Activated T-cell treated with anti-CD3 and anti-CD28 coated beads, Interleukin-2, amount 50 U/mL, for 24 hours (primary cell): ENCODE data around the gene INSYN1.
"Not testable (repeated sequence)": the region's sequence is repeated elsewhere in the genome, so short reads cannot be mapped to it uniquely, and the experiment has no call there.

Source experiments
- DNase-seq: peaks from one replicate; pipeline ENCODE4 v3.0.0-alpha.2; 2020
- H3K27ac Mint-ChIP-seq: 2 replicates; pipeline ENCODE4 v1.8.0; 2020; ENCODE audit warnings: mild to moderate bottlenecking, mixed read lengths
- H3K27me3 Mint-ChIP-seq: 2 replicates; pipeline ENCODE4 v1.8.0; 2020; ENCODE audit warnings: mixed read lengths
- H3K36me3 Mint-ChIP-seq: 2 replicates; pipeline ENCODE4 v1.8.0; 2020; ENCODE audit warnings: low read depth, mixed read lengths
- H3K4me1 Mint-ChIP-seq: 2 replicates; pipeline ENCODE4 v1.8.0; 2020; ENCODE audit warnings: low read depth, mixed read lengths
- H3K4me3 Mint-ChIP-seq: 2 replicates; pipeline ENCODE4 v1.8.0; 2020; ENCODE audit warnings: mild to moderate bottlenecking, moderate library complexity, mixed read lengths
- H3K9me3 Mint-ChIP-seq: 2 replicates; pipeline ENCODE4 v1.8.0; 2020; ENCODE audit warnings: mixed read lengths

INSYN1 gene

DNA sequence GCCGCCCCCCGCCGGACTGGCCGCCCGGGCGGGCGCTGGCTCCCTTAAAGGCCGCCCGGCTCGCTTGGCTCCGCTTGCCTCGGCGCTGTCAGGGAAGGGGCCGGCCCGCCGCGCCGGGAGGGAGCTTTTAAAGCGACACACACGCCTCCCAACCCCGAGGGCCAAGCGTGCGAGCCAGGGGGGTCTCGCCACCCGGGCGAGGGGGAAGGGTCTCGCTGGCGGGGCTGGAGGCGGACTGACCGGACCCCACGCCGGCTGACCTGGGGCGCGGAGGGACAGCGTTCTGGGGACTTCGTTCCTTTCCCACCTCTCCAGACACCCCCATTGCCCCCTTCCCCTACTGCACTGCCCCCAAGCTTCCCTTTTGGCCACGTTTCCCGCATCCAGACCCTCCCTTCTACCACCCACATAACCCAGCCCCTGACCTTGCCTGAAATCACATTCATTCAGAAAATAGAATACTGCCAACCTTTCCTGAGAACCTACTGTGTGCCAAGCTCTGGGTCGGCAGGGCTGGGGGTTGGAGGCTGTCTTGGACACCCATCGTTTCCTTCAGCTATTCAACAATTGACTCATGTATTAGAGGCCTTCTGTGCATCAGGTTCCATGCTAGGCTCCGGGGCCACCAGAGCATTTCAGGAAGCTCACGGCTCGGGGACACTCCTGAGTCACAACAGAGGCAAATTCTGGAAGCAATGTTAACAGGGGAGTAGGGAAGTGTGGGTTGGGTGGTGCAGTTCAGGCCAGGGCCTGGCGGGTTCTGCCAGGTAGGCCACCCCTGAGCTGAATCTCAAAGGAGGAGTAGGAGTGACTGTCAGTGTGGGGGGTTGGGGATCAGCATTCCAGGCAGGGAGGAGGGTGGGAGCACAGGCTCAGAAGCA lies at the start of gene INSYN1:
Gene INSYN1, minus strand, starts transcription at position 102 of the 881 bp plus-strand sequence. CDS start 2,221 bp downstream, outside the sequence.
- Mint-ChIP-seq H3K9me3 (no peaks in the 10 kb centered on the region), H3K36me3 (no peaks in the 10 kb centered on the region), H3K27ac (no peak within 1 kb of the TSS), H3K4me3 (no peak within 1 kb of the TSS), H3K27me3 (peaks cover 46% of the 10 kb centered on the region), H3K4me1 (peaks cover 4% of the 10 kb centered on the region)
- DNase-seq: no peak

DNA sequence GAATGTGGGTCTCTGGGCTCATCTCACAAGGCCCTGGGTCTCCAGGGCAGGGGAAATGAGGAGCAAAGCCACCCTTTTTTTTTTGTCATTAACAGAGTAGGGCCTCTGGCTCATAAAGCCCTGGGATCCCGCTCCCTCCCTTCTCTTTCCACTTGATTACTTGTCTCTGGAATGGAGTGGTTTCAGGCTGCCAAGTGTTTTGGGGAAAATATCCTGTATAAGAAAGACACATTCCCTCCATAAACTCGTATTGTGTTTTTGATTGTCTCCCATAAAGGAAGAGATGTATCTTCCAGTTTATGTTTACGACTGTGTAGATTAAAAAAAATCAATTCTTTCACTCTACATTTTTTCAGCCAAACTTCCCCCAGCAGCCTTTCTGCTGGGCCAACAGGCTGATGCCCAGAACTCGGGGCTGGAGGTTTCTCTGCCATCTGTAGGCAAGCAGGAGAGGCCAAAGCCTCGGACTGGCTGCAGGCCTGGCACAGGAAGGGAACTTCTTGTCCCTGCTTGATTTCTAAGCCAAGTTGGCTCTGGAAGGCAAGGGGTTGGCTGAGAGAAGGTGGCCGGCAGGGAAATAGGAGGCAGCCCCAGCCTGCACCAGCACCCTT lies 49.4 kb upstream of the INSYN1 start:
- no peaks in the 10 kb centered on the region for H3K36me3 Mint-ChIP-seq
- no peak overlapping the region for H3K4me3 Mint-ChIP-seq
- H3K4me1 Mint-ChIP-seq: no peaks in the 10 kb centered on the region
- no peaks in the 10 kb centered on the region for H3K9me3 Mint-ChIP-seq
- peaks cover 3% of the 10 kb centered on the region for H3K27me3 Mint-ChIP-seq
- no peak overlapping the region for H3K27ac Mint-ChIP-seq
- no peak for DNase-seq

GRCh38 chr15:73800662-73801345 lies 47.7 kb upstream of the INSYN1 start:
- H3K4me3 Mint-ChIP-seq: no peak overlapping the region
- no peak overlapping the region for H3K27ac Mint-ChIP-seq
- H3K9me3 Mint-ChIP-seq: no peaks in the 10 kb centered on the region
- H3K36me3 Mint-ChIP-seq: no peaks in the 10 kb centered on the region
- DNase-seq: no peak
- no peaks in the 10 kb centered on the region for H3K27me3 Mint-ChIP-seq
- no peaks in the 10 kb centered on the region for H3K4me1 Mint-ChIP-seq

GRCh38 chr15:73799466-73799865 lies 46.3 kb upstream of the INSYN1 start:
- H3K4me1 Mint-ChIP-seq: no peaks in the 10 kb centered on the region
- no peak overlapping the region for H3K27ac Mint-ChIP-seq
- H3K36me3 Mint-ChIP-seq: no peaks in the 10 kb centered on the region
- H3K9me3 Mint-ChIP-seq: no peaks in the 10 kb centered on the region
- DNase-seq: no peak
- H3K4me3 Mint-ChIP-seq: no peak overlapping the region
- H3K27me3 Mint-ChIP-seq: no peaks in the 10 kb centered on the region

DNA sequence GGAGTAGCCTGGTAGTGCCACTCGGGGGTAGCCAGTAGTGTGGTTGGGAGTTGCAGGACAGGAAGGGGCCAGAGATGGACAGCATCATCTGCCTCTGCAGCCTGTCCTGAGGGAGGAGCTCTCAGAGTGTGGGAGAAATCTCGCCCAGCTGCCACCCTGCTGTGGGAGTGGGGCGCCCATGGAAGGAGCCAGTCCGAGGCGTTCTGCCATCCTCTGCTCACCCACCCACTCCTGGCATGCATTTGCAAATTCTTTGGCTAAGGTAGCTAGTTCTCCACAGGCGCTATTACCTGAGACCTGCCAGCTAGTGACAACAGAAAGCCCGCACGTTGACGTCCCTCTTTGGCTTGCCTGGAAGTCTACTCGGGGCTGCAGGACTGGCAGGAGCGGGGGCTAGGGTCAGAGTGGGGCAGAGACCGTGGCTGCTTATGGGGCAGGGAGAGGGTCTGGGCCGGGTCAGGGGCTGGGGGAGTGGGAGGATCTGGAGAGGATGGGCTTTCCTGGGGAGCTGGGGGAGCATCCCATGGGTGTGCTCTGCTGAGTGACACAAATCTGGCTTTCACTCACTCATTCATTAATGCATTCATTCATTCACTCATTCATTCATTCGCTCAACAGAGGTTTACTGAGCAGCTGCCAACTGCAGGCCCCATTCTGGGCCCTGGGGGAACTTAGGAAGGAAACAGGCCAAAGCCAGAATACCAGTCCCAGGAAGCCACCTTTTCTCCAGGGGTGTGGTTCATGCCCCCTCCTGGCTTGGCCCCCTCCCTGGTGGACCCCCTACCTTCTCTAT lies 44.4 kb upstream of the INSYN1 start:
- Mint-ChIP-seq H3K4me3 (no peak overlapping the region), H3K27me3 (no peaks in the 10 kb centered on the region), H3K27ac (no peak overlapping the region), H3K9me3 (no peaks in the 10 kb centered on the region), H3K4me1 (no peaks in the 10 kb centered on the region), H3K36me3 (no peaks in the 10 kb centered on the region)
- DNase-seq: no peak

- Mint-ChIP-seq H3K9me3 (no peaks in the 10 kb centered on the region), H3K27me3 (no peaks in the 10 kb centered on the region), H3K27ac (no peak overlapping the region), H3K4me3 (no peak overlapping the region), H3K4me1 (no peaks in the 10 kb centered on the region), H3K36me3 (no peaks in the 10 kb centered on the region)
- no peak for DNase-seq
Measured at GRCh38 chr15:73796331-73796831, 43.2 kb upstream of the INSYN1 start.

DNA sequence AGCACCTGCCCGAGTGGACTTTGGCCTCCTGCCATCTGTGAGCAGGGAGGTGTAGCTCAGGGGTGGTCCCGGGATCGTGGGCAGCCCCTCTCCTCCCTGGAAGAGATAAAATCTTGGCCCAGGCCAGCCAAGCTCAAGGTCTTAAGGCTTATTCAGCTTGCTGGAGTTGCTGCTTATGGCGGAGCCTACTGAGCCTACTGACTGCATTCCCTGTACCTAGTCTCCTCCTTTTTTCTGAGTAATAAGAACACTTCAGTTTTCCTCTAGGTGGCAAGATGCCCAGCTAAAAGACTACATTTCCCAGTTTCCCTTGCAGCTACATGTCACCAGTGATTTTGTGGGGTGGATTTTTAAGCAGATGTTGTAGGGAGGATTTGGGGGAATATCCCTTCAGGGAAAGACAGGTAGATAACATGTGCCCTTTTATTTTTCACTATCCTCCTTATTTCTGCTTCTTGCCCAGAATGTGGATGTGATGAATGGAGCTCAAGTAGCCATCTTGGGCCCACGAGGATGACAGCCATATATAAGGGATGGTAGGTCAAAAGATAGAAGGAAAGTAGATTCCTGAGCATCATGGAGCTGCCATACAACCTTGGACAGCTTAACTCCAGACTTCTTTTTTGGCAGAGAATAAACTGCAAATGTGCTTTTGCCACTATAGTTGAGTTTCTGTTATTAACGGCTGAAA lies 41.4 kb upstream of the INSYN1 start:
- Mint-ChIP-seq H3K27me3 (no peaks in the 10 kb centered on the region), H3K9me3 (no peaks in the 10 kb centered on the region), H3K27ac (no peak overlapping the region), H3K4me3 (no peak overlapping the region), H3K36me3 (no peaks in the 10 kb centered on the region), H3K4me1 (no peaks in the 10 kb centered on the region)
- DNase-seq: no peak

DNA sequence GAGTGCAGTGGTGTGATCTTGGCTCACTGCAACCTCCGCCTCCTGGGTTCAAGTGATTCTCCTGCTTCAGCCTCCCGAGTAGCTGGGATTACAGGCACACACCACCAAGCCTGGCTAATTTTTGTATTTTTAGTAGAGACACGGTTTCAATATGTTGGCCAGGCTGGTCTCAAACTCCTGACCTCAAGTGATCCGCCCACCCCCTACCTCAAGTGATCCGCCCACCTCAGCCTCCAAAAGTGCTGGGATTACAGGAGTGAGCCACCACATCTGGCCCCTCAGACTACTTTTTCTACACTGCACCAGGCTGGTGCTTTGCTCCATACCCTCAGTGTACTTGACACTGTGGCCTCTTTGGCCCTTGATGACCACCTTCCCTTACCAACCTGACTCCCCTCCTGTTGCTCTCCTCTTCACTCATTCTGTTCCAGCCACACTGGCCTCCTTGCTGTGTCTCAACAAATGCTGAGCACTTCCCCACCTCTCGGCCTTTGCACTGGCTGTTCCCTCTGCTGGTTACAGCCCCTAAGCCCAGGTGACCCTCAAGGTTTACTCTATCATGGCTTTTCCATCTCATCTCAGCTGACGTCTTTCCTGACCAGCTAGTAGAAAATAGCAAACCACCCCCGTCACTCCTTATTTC lies 39.9 kb upstream of the INSYN1 start:
- not testable (repeated sequence) for H3K27me3 Mint-ChIP-seq, H3K27ac Mint-ChIP-seq, H3K36me3 Mint-ChIP-seq, DNase-seq, H3K4me1 Mint-ChIP-seq, H3K9me3 Mint-ChIP-seq, H3K4me3 Mint-ChIP-seq

DNA sequence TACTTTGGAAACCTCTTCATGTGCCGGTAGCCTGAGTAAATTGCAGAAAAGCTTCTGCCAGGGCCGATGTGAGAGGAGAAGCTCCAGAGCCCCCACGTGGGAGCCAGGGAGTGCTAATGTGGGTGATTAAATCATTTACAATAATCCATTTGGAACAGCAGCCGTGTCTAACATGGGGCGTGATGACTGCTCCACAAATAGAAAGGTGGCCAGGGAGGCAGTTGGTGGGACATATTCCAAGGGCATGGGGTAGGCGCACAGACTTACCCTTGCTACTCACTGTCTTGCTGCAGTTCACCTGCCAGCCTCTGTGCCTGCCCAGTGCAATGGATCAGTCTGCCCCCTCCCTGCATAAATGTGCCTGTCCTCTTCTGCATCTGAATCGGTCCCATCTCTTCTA lies 39.3 kb upstream of the INSYN1 start:
- H3K27ac Mint-ChIP-seq: no peak overlapping the region
- no peak overlapping the region for H3K4me3 Mint-ChIP-seq
- no peak for DNase-seq
- no peaks in the 10 kb centered on the region for H3K9me3 Mint-ChIP-seq
- H3K4me1 Mint-ChIP-seq: no peaks in the 10 kb centered on the region
- no peaks in the 10 kb centered on the region for H3K36me3 Mint-ChIP-seq
- no peaks in the 10 kb centered on the region for H3K27me3 Mint-ChIP-seq

- Mint-ChIP-seq H3K4me3 (no peak overlapping the region), H3K9me3 (no peaks in the 10 kb centered on the region), H3K36me3 (no peaks in the 10 kb centered on the region), H3K27ac (no peak overlapping the region), H3K4me1 (no peaks in the 10 kb centered on the region), H3K27me3 (no peaks in the 10 kb centered on the region)
- DNase-seq: no peak
Measured at GRCh38 chr15:73789521-73790240, 36.5 kb upstream of the INSYN1 start.

GRCh38 chr15:73787621-73788020 lies 34.5 kb upstream of the INSYN1 start:
- DNase-seq: no peak
- no peaks in the 10 kb centered on the region for H3K36me3 Mint-ChIP-seq

GRCh38 chr15:73786538-73786937 lies 33.4 kb upstream of the INSYN1 start:
- DNase-seq: no peak
- H3K4me1 Mint-ChIP-seq: no peaks in the 10 kb centered on the region
- no peak overlapping the region for H3K27ac Mint-ChIP-seq
- no peaks in the 10 kb centered on the region for H3K9me3 Mint-ChIP-seq
- no peaks in the 10 kb centered on the region for H3K36me3 Mint-ChIP-seq
- H3K27me3 Mint-ChIP-seq: no peaks in the 10 kb centered on the region
- H3K4me3 Mint-ChIP-seq: no peak overlapping the region

More at GRCh38 chr15:73787621-73788020, 34.5 kb upstream of the INSYN1 start:
- Mint-ChIP-seq H3K27me3 (no peaks in the 10 kb centered on the region), H3K4me3 (no peak overlapping the region), H3K9me3 (no peaks in the 10 kb centered on the region), H3K27ac (no peak overlapping the region), H3K4me1 (no peaks in the 10 kb centered on the region)
